ENCODE data around the gene GGTLC2. TPM values are rescaled to one million over a fixed set of nuclear protein-coding genes. Genes with fewer than 3 reads are reported as not detected.
"Not testable (repeated sequence)": the region's sequence is repeated elsewhere in the genome, so short reads cannot be mapped to it uniquely, and the experiment has no call there.

Gene GGTLC2
- total RNA-seq (not detected), polyA plus RNA-seq (not detected), total RNA-seq (not detected)

- H3K27ac Mint-ChIP-seq; H3K4me3 Mint-ChIP-seq; H3K9me3 Mint-ChIP-seq; H3K4me1 ChIP-seq (ENCODE audit: control insufficient read depth in 2 of 2, insufficient read depth in 2 of 2, low read length in 2 of 2); H3K27me3 ChIP-seq (ENCODE audit: control insufficient read depth in 2 of 2, insufficient read depth in 2 of 2, low read length in 2 of 2); DNase-seq; H3K27ac ChIP-seq (ENCODE audit: low read depth, low read length); H3K9me3 ChIP-seq (ENCODE audit: control insufficient read depth in 2 of 3, low read length in 3 of 3); H3K27me3 Mint-ChIP-seq; H3K36me3 ChIP-seq (ENCODE audit: control insufficient read depth in 2 of 3, insufficient read depth in 3 of 3, low read length in 3 of 3); POLR2A ChIA-PET; H3K36me3 Mint-ChIP-seq; CTCF ChIA-PET; H3K4me1 Mint-ChIP-seq; intact Hi-C loops (cut with micrococcal nuclease); ATAC-seq; H3K4me3 ChIP-seq (ENCODE audit: low read length): not testable (repeated sequence)
These were observed at the start of gene GGTLC2 for GRCh38 chr22:22644314-22644713. TSS of gene GGTLC2 (plus strand) at chr22:22644614. CDS start at chr22:22646346, 1,732 bp downstream.

GRCh38 chr22:22595001-22595835 is 49.2 kb upstream of the GGTLC2 start:
- Mint-ChIP-seq H3K4me3 (no peak overlapping the region), H3K27ac (no peak overlapping the region), H3K9me3 (no peaks in the 10 kb centered on the region), H3K36me3 (no peaks in the 10 kb centered on the region), H3K4me1 (peaks cover 0 to 5% (median 0%) of the 10 kb centered on the region in 7 donors), H3K27me3 (peaks cover 0 to 9% (median 3%) of the 10 kb centered on the region in 5 donors)
- Histone ChIP-seq H3K4me1 (ENCODE audit: control insufficient read depth in 2 of 2, insufficient read depth in 2 of 2, low read length in 2 of 2) (no peaks in the 10 kb centered on the region), H3K27me3 (ENCODE audit: control insufficient read depth in 2 of 2, insufficient read depth in 2 of 2, low read length in 2 of 2) (no peaks in the 10 kb centered on the region), H3K4me3 (ENCODE audit: low read length) (no peak overlapping the region), H3K27ac (ENCODE audit: low read depth, low read length) (no peak overlapping the region), H3K36me3 (ENCODE audit: control insufficient read depth in 2 of 3, insufficient read depth in 3 of 3, low read length in 3 of 3) (no peaks in the 10 kb centered on the region), H3K9me3 (ENCODE audit: control insufficient read depth in 2 of 3, low read length in 3 of 3) (no peaks in the 10 kb centered on the region)
- ATAC-seq (no peak), DNase-seq (no peak)
- ChIA-PET CTCF (interaction anchor here (0.7 kb wide), 1 partner anchor 132 kb away, joined by 3 read pairs; no protein-coding TSS in a partner anchor), POLR2A (no interaction called here)
- intact Hi-C loops (cut with micrococcal nuclease), result no loop called here

- no peaks in the 10 kb centered on the region for H3K36me3 Mint-ChIP-seq
- peaks cover 0 to 5% (median 0%) of the 10 kb centered on the region in 7 donors for H3K4me1 Mint-ChIP-seq
- intact Hi-C loops (cut with micrococcal nuclease), result no loop called here
- CTCF ChIA-PET, result interaction anchor here (1.0 kb wide), 1 partner anchor 111 kb away, joined by 3 read pairs; no protein-coding TSS in a partner anchor
- H3K4me3 Mint-ChIP-seq, result no peak overlapping the region
- no peak for ATAC-seq
- POLR2A ChIA-PET, result no interaction called here
- peaks cover 3 to 5% (median 4%) of the 10 kb centered on the region in 5 donors for H3K27me3 Mint-ChIP-seq
- H3K36me3 ChIP-seq (ENCODE audit: control insufficient read depth in 2 of 3, insufficient read depth in 3 of 3, low read length in 3 of 3), result no peaks in the 10 kb centered on the region
- no peaks in the 10 kb centered on the region for H3K9me3 Mint-ChIP-seq
- H3K27ac Mint-ChIP-seq, result no peak overlapping the region
- H3K9me3 ChIP-seq (ENCODE audit: control insufficient read depth in 2 of 3, low read length in 3 of 3), result no peaks in the 10 kb centered on the region
- no peak overlapping the region for H3K27ac ChIP-seq (ENCODE audit: low read depth, low read length)
- no peak overlapping the region for H3K4me3 ChIP-seq (ENCODE audit: low read length)
- no peak for DNase-seq
- H3K4me1 ChIP-seq (ENCODE audit: control insufficient read depth in 2 of 2, insufficient read depth in 2 of 2, low read length in 2 of 2), result no peaks in the 10 kb centered on the region
- no peaks in the 10 kb centered on the region for H3K27me3 ChIP-seq (ENCODE audit: control insufficient read depth in 2 of 2, insufficient read depth in 2 of 2, low read length in 2 of 2)
These were observed 46.3 kb upstream of the GGTLC2 start for GRCh38 chr22:22598144-22598543.

- ChIA-PET POLR2A (no interaction called here), CTCF (no interaction called here)
- no peaks in the 10 kb centered on the region for H3K4me1 Mint-ChIP-seq
- H3K4me1 ChIP-seq (ENCODE audit: control insufficient read depth in 2 of 2, insufficient read depth in 2 of 2, low read length in 2 of 2), result no peaks in the 10 kb centered on the region
- H3K9me3 Mint-ChIP-seq, result no peaks in the 10 kb centered on the region
- H3K36me3 Mint-ChIP-seq, result no peaks in the 10 kb centered on the region
- no peak overlapping the region for H3K4me3 ChIP-seq (ENCODE audit: low read length)
- H3K27ac ChIP-seq (ENCODE audit: low read depth, low read length), result no peak overlapping the region
- ATAC-seq, result no peak
- no peaks in the 10 kb centered on the region for H3K9me3 ChIP-seq (ENCODE audit: control insufficient read depth in 2 of 3, low read length in 3 of 3)
- DNase-seq, result no peak
- H3K4me3 Mint-ChIP-seq, result no peak overlapping the region
- intact Hi-C loops (cut with micrococcal nuclease), result no loop called here
- no peaks in the 10 kb centered on the region for H3K36me3 ChIP-seq (ENCODE audit: control insufficient read depth in 2 of 3, insufficient read depth in 3 of 3, low read length in 3 of 3)
- H3K27me3 Mint-ChIP-seq, result peaks cover under 1 to 5% (median 3%) of the 10 kb centered on the region in 5 donors
- no peak overlapping the region for H3K27ac Mint-ChIP-seq
- H3K27me3 ChIP-seq (ENCODE audit: control insufficient read depth in 2 of 2, insufficient read depth in 2 of 2, low read length in 2 of 2), result no peaks in the 10 kb centered on the region
These were observed 45.2 kb upstream of the GGTLC2 start for GRCh38 chr22:22599248-22599647.

- Histone ChIP-seq H3K4me1 (ENCODE audit: control insufficient read depth in 2 of 2, insufficient read depth in 2 of 2, low read length in 2 of 2) (no peaks in the 10 kb centered on the region), H3K36me3 (ENCODE audit: control insufficient read depth in 2 of 3, insufficient read depth in 3 of 3, low read length in 3 of 3) (no peaks in the 10 kb centered on the region), H3K27me3 (ENCODE audit: control insufficient read depth in 2 of 2, insufficient read depth in 2 of 2, low read length in 2 of 2) (no peaks in the 10 kb centered on the region), H3K27ac (ENCODE audit: low read depth, low read length) (no peak overlapping the region), H3K4me3 (ENCODE audit: low read length) (no peak overlapping the region), H3K9me3 (ENCODE audit: control insufficient read depth in 2 of 3, low read length in 3 of 3) (no peaks in the 10 kb centered on the region)
- peak overlapping the region in 1 of 9 donors; percentile 6 for H3K27ac Mint-ChIP-seq
- CTCF ChIA-PET, result interaction anchor here (1.1 to 1.3 kb wide), 2 partner anchors 12 to 13 kb away, joined by 3 to 4 read pairs; no protein-coding TSS in a partner anchor
- DNase-seq (no peak), ATAC-seq (no peak)
- no peak overlapping the region for H3K4me3 Mint-ChIP-seq
- no peaks in the 10 kb centered on the region for H3K9me3 Mint-ChIP-seq
- POLR2A ChIA-PET, result no interaction called here
- no peaks in the 10 kb centered on the region for H3K36me3 Mint-ChIP-seq
- H3K27me3 Mint-ChIP-seq, result peaks cover 0 to 9% (median 3%) of the 10 kb centered on the region in 5 donors
- intact Hi-C loops (cut with micrococcal nuclease), result no loop called here
- H3K4me1 Mint-ChIP-seq, result no peaks in the 10 kb centered on the region
These were observed 43.7 kb upstream of the GGTLC2 start for GRCh38 chr22:22600531-22601261.

GRCh38 chr22:22603470-22603947 is 40.9 kb upstream of the GGTLC2 start:
- Histone ChIP-seq H3K9me3 (ENCODE audit: control insufficient read depth in 2 of 3, low read length in 3 of 3) (no peaks in the 10 kb centered on the region), H3K4me1 (ENCODE audit: control insufficient read depth in 2 of 2, insufficient read depth in 2 of 2, low read length in 2 of 2) (no peaks in the 10 kb centered on the region), H3K4me3 (ENCODE audit: low read length) (no peak overlapping the region), H3K36me3 (ENCODE audit: control insufficient read depth in 2 of 3, insufficient read depth in 3 of 3, low read length in 3 of 3) (no peaks in the 10 kb centered on the region), H3K27me3 (ENCODE audit: control insufficient read depth in 2 of 2, insufficient read depth in 2 of 2, low read length in 2 of 2) (no peaks in the 10 kb centered on the region), H3K27ac (ENCODE audit: low read depth, low read length) (no peak overlapping the region)
- CTCF ChIA-PET, result no interaction called here
- peaks cover 0 to 4% (median 0%) of the 10 kb centered on the region in 11 donors for H3K9me3 Mint-ChIP-seq
- intact Hi-C loops (cut with micrococcal nuclease), result no loop called here
- H3K27me3 Mint-ChIP-seq, result peaks cover 0 to 12% (median 3%) of the 10 kb centered on the region in 5 donors
- ATAC-seq (no peak), DNase-seq (no peak)
- H3K4me1 Mint-ChIP-seq, result no peaks in the 10 kb centered on the region
- POLR2A ChIA-PET, result no interaction called here
- no peak overlapping the region for H3K4me3 Mint-ChIP-seq
- no peak overlapping the region for H3K27ac Mint-ChIP-seq
- no peaks in the 10 kb centered on the region for H3K36me3 Mint-ChIP-seq

Measured in naive thymus-derived CD4-positive, alpha-beta T cell (primary cell).